Measurements from ENCODE around the gene BTG2. TPM values are rescaled to one million over a fixed set of nuclear protein-coding genes. Genes with fewer than 3 reads are reported as not detected.

Gene BTG2
- polyA plus RNA-seq, 2 donors = 9.4 to 27.3 TPM

- Histone ChIP-seq H3K27ac (ENCODE audit: low read depth in 2 of 2, low read length in 1 of 2) (peak overlapping the region in 1 of 2 donors; percentile 70), H3K27me3 (ENCODE audit: control insufficient read depth in 1 of 2, insufficient read depth in 2 of 2, low read length in 2 of 2) (no peaks in the 10 kb centered on the region), H3K36me3 (ENCODE audit: control insufficient read depth in 2 of 2, insufficient read depth in 2 of 2, low read length in 1 of 2) (no peaks in the 10 kb centered on the region), H3K4me3 (ENCODE audit: low read depth in 1 of 2, low read length in 2 of 2) (no peak overlapping the region), H3K9me3 (ENCODE audit: control insufficient read depth in 2 of 2, insufficient read depth in 1 of 2, low read depth in 1 of 2, low read length in 1 of 2) (no peaks in the 10 kb centered on the region), H3K4me1 (ENCODE audit: control insufficient read depth in 2 of 2, insufficient read depth in 2 of 2, low read length in 1 of 2) (peaks cover 13% of the 10 kb centered on the region in 2 donors)
Measured at GRCh38 chr1:203322500-203323179, 17.3 kb downstream of the BTG2 start.

- Histone ChIP-seq H3K27me3 (ENCODE audit: control insufficient read depth in 1 of 2, insufficient read depth in 2 of 2, low read length in 2 of 2) (no peaks in the 10 kb centered on the region), H3K36me3 (ENCODE audit: control insufficient read depth in 2 of 2, insufficient read depth in 2 of 2, low read length in 1 of 2) (no peaks in the 10 kb centered on the region), H3K9me3 (ENCODE audit: control insufficient read depth in 2 of 2, insufficient read depth in 1 of 2, low read depth in 1 of 2, low read length in 1 of 2) (no peaks in the 10 kb centered on the region), H3K27ac (ENCODE audit: low read depth in 2 of 2, low read length in 1 of 2) (peak overlapping the region in 1 of 2 donors; percentile 45), H3K4me1 (ENCODE audit: control insufficient read depth in 2 of 2, insufficient read depth in 2 of 2, low read length in 1 of 2) (peaks cover 13% of the 10 kb centered on the region in 2 donors), H3K4me3 (ENCODE audit: low read depth in 1 of 2, low read length in 2 of 2) (no peak overlapping the region)
- 60 to 75% methylated on average over 3 of the region's 3 CpGs for WGBS, 2 donors
Measured at GRCh38 chr1:203323587-203323986, 18.3 kb downstream of the BTG2 start.

- Histone ChIP-seq H3K4me1 (ENCODE audit: control insufficient read depth in 2 of 2, insufficient read depth in 2 of 2, low read length in 1 of 2) (peaks cover 13 to 16% of the 10 kb centered on the region in 2 donors), H3K27ac (ENCODE audit: low read depth in 2 of 2, low read length in 1 of 2) (peak overlapping the region; percentile 45 to 47), H3K4me3 (ENCODE audit: low read depth in 1 of 2, low read length in 2 of 2) (no peak overlapping the region), H3K27me3 (ENCODE audit: control insufficient read depth in 1 of 2, insufficient read depth in 2 of 2, low read length in 2 of 2) (no peaks in the 10 kb centered on the region), H3K9me3 (ENCODE audit: control insufficient read depth in 2 of 2, insufficient read depth in 1 of 2, low read depth in 1 of 2, low read length in 1 of 2) (no peaks in the 10 kb centered on the region), H3K36me3 (ENCODE audit: control insufficient read depth in 2 of 2, insufficient read depth in 2 of 2, low read length in 1 of 2) (no peaks in the 10 kb centered on the region)
- WGBS, 2 donors = 73 to 80% methylated on average over 15 of the region's 15 CpGs
Measured at GRCh38 chr1:203324105-203325025, 19.0 kb downstream of the BTG2 start.

- no peak overlapping the region for H3K4me3 ChIP-seq (ENCODE audit: low read depth in 1 of 2, low read length in 2 of 2)
- 45 to 56% methylated on average over 5 of the region's 5 CpGs for WGBS, 2 donors
- no peaks in the 10 kb centered on the region for H3K27me3 ChIP-seq (ENCODE audit: control insufficient read depth in 1 of 2, insufficient read depth in 2 of 2, low read length in 2 of 2)
- H3K36me3 ChIP-seq (ENCODE audit: control insufficient read depth in 2 of 2, insufficient read depth in 2 of 2, low read length in 1 of 2) = no peaks in the 10 kb centered on the region
- H3K9me3 ChIP-seq (ENCODE audit: control insufficient read depth in 2 of 2, insufficient read depth in 1 of 2, low read depth in 1 of 2, low read length in 1 of 2) = no peaks in the 10 kb centered on the region
- peak overlapping the region; percentile 47 to 50 for H3K27ac ChIP-seq (ENCODE audit: low read depth in 2 of 2, low read length in 1 of 2)
- peaks cover 13 to 16% of the 10 kb centered on the region in 2 donors for H3K4me1 ChIP-seq (ENCODE audit: control insufficient read depth in 2 of 2, insufficient read depth in 2 of 2, low read length in 1 of 2)
Measured at GRCh38 chr1:203325026-203325417, 19.7 kb downstream of the BTG2 start.

- Histone ChIP-seq H3K4me1 (ENCODE audit: control insufficient read depth in 2 of 2, insufficient read depth in 2 of 2, low read length in 1 of 2) (peaks cover 13 to 17% of the 10 kb centered on the region in 2 donors), H3K4me3 (ENCODE audit: low read depth in 1 of 2, low read length in 2 of 2) (no peak overlapping the region), H3K36me3 (ENCODE audit: control insufficient read depth in 2 of 2, insufficient read depth in 2 of 2, low read length in 1 of 2) (no peaks in the 10 kb centered on the region), H3K27ac (ENCODE audit: low read depth in 2 of 2, low read length in 1 of 2) (peak overlapping the region; percentile 47 to 50), H3K9me3 (ENCODE audit: control insufficient read depth in 2 of 2, insufficient read depth in 1 of 2, low read depth in 1 of 2, low read length in 1 of 2) (no peaks in the 10 kb centered on the region), H3K27me3 (ENCODE audit: control insufficient read depth in 1 of 2, insufficient read depth in 2 of 2, low read length in 2 of 2) (no peaks in the 10 kb centered on the region)
- WGBS, 2 donors = 47 to 56% methylated on average over 13 of the region's 13 CpGs
Measured at GRCh38 chr1:203325418-203326091, 20.2 kb downstream of the BTG2 start.

- no peaks in the 10 kb centered on the region for H3K27me3 ChIP-seq (ENCODE audit: control insufficient read depth in 1 of 2, insufficient read depth in 2 of 2, low read length in 2 of 2)
- H3K9me3 ChIP-seq (ENCODE audit: control insufficient read depth in 2 of 2, insufficient read depth in 1 of 2, low read depth in 1 of 2, low read length in 1 of 2) = no peaks in the 10 kb centered on the region
- H3K4me1 ChIP-seq (ENCODE audit: control insufficient read depth in 2 of 2, insufficient read depth in 2 of 2, low read length in 1 of 2) = peaks cover 8 to 12% of the 10 kb centered on the region in 2 donors
- H3K4me3 ChIP-seq (ENCODE audit: low read depth in 1 of 2, low read length in 2 of 2) = peak overlapping the region; percentile 49 to 52
- no peaks in the 10 kb centered on the region for H3K36me3 ChIP-seq (ENCODE audit: control insufficient read depth in 2 of 2, insufficient read depth in 2 of 2, low read length in 1 of 2)
- WGBS, 2 donors = 4 to 5% methylated on average over 42 to 49 of the region's 49 CpGs
- peak overlapping the region; percentile 96 to 97 for H3K27ac ChIP-seq (ENCODE audit: low read depth in 2 of 2, low read length in 1 of 2)
Measured at GRCh38 chr1:203326830-203327683, 21.7 kb downstream of the BTG2 start.

GRCh38 chr1:203327684-203328457 is 22.6 kb downstream of the BTG2 start:
- Histone ChIP-seq H3K27me3 (ENCODE audit: control insufficient read depth in 1 of 2, insufficient read depth in 2 of 2, low read length in 2 of 2) (no peaks in the 10 kb centered on the region), H3K27ac (ENCODE audit: low read depth in 2 of 2, low read length in 1 of 2) (peak overlapping the region; percentile 96 to 97), H3K4me3 (ENCODE audit: low read depth in 1 of 2, low read length in 2 of 2) (peak overlapping the region; percentile 33 to 52), H3K36me3 (ENCODE audit: control insufficient read depth in 2 of 2, insufficient read depth in 2 of 2, low read length in 1 of 2) (no peaks in the 10 kb centered on the region), H3K9me3 (ENCODE audit: control insufficient read depth in 2 of 2, insufficient read depth in 1 of 2, low read depth in 1 of 2, low read length in 1 of 2) (no peaks in the 10 kb centered on the region), H3K4me1 (ENCODE audit: control insufficient read depth in 2 of 2, insufficient read depth in 2 of 2, low read length in 1 of 2) (peaks cover 8 to 12% of the 10 kb centered on the region in 2 donors)
- 4 to 5% methylated on average over 23 to 31 of the region's 31 CpGs for WGBS, 2 donors

- Histone ChIP-seq H3K27me3 (ENCODE audit: control insufficient read depth in 1 of 2, insufficient read depth in 2 of 2, low read length in 2 of 2) (no peaks in the 10 kb centered on the region), H3K4me3 (ENCODE audit: low read depth in 1 of 2, low read length in 2 of 2) (no peak overlapping the region), H3K9me3 (ENCODE audit: control insufficient read depth in 2 of 2, insufficient read depth in 1 of 2, low read depth in 1 of 2, low read length in 1 of 2) (no peaks in the 10 kb centered on the region), H3K36me3 (ENCODE audit: control insufficient read depth in 2 of 2, insufficient read depth in 2 of 2, low read length in 1 of 2) (no peaks in the 10 kb centered on the region), H3K27ac (ENCODE audit: low read depth in 2 of 2, low read length in 1 of 2) (no peak overlapping the region), H3K4me1 (ENCODE audit: control insufficient read depth in 2 of 2, insufficient read depth in 2 of 2, low read length in 1 of 2) (peaks cover 8 to 12% of the 10 kb centered on the region in 2 donors)
- WGBS, 2 donors = 59 to 83% methylated on average over 7 of the region's 7 CpGs
Measured at GRCh38 chr1:203328714-203329122, 23.4 kb downstream of the BTG2 start.
